NK-92 treated with Interleukin-12 subunit alpha and Interleukin-12 subunit beta, amount 100 ng/mL, for 24 hours (cell line): Measurements from ENCODE around the gene SHISAL1.
A peak's percentile ranks its signal among the peaks of the same experiment; 100 is the strongest.

ENCODE experiments used
- DNase-seq: peaks from one replicate; lab custom pipeline; 2025; lab: John Stamatoyannopoulos, UW

Gene SHISAL1

DNA sequence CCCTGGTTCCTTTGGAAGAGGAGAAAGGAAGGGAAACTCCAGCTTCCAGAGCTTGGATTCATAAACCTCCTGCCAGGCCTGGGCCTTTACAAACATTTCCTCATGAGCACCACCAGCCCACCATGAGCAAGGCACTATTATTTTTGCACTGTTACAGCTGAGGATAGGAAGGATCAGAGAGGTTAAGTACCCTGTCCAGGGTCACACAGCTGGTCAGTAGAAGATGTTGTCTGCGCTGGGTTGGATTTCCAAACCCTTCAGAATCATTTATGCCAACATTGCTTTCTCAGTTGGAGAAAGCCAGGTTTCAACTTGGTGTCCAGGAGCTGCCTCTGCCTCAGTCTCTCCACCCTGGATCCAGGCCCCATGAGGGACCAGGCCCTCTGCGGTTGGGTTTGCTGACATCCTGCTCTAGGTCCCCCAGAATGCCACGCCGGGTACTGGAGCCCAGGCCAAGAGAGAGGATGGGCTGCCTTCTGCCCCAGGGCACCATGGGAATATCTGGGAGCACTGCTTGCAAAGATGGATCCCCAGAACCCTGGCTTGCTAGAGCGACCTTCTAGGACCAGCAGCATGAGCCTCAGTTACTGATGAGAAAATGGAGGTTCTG is 29.7 kb upstream of the SHISAL1 start:
- DNase-seq = no peak

DNA sequence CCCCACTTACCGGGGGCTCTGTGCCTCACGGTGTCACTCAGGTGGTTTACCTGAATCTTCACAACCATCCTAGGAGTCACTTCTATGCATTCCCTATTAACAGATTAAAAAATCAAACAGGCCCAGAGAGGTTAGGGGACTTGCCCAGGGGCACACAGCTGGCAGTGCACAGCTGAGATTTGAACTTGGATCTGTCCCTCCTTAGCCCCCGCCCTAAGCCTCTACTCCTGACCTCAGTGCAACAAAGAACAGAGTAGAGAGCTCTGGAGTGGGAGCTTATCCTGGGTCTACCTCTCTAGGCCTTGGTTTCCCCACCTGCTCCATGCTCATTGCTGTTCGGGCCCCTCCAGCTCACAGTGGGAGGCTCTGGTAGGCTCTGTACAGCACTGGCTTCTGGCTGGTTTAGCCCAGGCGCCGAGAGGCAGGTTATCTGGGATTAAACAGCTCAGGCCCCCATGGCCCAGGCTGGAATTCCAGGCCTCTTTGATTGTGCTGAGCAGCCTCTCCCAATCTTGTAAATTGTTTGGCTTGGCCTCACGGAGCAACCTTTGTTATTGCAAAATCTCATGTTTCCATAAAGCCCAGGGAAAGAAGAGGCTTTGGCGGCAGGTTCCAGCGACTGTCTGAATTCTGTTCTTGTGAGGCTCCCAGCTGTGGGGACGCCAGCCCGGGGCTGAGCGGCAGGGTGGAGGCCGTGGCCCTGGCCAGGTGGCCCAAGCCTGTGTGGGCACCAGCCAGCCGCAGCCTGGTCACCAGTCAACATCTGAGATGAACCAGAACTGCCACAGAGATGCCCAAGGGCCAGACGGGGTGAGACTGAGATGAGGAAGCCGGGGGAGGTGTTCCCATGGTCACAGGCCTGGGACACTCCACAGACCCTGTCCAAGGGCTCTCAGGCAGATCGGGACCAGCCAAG is 28.9 kb upstream of the SHISAL1 start:
- no peak for DNase-seq

DNA sequence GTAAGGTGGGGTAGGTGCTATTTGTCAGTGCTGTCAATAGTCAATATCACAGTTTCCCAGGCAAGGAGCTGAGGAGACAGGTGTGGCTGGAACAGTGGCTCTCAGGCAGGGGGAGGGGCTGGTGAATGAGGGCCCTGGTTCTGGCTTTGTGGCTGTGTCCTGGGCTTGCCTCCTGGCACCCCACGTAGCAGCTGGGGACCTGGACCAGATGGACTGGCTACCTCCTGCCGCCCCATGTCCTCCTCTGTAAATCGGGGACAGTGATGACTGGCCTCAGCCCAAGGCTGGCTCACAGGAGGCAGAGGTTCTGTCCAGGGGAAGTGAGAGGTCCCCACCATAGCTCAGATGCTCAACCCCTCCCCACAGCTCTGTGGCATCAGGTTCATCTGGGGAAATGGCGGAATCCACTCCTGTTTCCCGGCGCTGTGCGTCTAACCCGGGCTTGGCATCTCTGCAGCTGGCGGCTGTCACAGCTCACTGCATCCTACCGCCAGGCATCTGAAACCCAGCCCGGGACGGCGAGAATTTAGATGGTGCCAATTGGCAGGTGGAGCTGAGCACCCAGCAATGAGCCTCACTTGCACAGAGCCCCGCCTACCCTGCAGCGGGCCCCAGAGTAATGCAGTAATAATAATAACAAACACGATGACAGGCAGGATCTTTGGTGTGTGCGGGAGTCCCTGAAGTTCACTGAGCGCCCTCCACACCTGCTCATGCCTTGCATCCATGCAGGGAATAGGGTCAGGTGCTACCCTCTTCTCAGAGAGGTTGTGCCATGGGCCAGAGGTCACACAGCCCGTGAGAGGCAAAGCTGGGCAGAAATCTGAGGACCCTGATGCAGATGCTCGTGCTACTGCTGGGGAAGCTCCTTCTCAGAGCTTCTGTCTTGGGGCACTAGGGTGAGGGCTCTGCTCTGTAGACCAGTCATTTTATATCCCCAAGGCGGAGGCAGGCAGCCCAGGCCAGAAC is 27.8 kb upstream of the SHISAL1 start:
- no peak for DNase-seq

DNA sequence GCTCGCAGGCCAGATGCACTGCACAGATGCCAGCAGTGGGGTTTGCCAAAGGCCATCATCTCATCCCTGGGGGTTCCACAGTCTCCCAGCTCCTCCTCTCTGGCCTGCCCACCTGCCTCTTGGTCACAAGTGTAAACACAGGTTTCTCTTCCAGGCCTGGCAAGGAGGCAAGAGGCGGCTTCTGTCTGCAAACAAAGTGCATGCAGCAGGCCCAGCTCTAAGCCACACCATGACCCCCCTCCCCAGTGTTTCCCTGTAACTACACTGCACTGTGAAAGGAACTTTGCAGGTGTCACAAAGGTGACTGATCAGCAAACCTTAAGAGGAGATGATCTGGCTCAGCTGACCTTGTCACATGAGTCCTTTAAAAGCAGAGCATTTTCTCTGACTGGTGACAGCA is 26.2 kb upstream of the SHISAL1 start:
- DNase-seq = no peak

DNA sequence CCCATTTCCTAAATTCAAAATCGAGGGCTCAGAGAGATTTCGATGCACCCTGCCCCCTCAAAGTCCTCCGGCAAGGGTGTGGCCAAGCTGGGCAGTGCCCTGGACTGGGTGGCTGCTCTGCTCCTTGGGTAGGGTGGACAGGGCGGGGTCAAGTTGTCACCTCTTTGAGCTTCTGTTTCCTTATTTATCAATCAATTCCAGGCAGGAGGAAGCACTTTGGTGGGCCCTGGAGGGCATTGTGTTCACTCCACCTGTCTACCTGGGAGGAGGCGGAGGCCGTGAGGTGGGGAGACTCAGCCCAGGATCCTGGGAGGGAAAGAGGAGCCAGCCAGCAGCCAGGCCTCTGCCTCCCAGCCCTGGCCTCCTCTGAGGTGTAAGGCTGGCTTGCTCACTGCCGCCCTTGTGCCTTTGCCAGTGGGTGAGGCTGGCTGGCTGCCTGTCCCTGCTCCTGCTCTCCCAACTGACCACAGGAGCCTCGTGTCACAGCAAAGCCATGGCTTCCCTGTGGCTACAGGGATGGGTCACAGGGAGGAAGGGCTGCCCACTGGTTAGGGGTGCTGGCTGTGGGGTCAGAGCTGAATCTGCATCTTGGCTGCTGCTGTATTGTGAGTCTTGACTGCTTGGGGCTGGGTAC is 25.5 kb upstream of the SHISAL1 start:
- no peak for DNase-seq

DNA sequence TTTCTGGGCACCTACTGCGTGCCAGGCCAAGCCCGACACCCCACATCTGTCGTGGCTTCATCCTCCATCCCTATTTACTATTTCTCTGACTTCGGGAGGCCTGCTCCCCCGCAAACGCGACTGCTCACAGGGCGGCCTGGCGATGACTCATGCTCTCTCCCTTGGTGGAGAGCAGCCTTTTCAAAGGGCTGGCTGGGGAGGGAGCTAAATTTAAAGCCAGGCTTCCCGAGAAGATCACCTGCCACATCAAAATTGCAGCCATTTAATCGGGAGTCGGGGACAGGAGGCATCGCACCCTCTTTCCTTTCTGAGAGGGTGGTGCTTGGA is 24.9 kb upstream of the SHISAL1 start:
- no peak for DNase-seq

DNA sequence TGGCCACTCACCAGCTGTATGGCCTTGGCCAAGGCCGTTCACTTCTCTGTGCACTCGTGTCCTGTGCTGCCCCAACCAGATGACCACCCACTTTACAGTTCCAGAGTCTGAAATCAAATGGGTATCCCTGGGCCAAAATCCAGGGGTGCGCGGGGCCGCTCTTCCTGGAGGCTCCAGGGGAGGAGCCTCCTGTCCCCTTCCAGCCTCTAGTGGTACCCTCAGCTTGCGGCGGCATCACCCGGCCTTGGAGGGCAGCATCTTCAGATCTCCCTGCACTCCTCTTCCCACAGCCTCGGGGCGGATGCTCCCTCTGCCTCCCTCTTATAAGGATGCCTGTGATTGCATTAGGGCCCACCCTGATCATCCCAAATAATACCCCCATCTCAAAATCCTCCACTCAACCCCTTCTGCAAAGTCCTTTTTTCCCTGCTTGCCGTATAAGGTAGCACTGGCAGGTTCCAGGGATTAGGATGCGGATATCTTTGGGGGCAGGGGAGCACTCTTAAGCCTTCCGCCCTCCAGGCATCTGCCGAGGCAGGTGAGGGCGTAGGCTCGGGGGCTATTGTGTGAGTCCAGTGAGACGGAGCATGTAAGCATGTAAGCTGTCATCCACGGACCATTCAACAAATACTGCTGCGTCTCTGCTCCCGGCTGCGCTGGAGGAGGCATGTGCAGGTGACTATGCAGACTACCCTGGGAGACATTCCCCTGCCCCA is 24.4 kb upstream of the SHISAL1 start:
- DNase-seq = no peak

DNA sequence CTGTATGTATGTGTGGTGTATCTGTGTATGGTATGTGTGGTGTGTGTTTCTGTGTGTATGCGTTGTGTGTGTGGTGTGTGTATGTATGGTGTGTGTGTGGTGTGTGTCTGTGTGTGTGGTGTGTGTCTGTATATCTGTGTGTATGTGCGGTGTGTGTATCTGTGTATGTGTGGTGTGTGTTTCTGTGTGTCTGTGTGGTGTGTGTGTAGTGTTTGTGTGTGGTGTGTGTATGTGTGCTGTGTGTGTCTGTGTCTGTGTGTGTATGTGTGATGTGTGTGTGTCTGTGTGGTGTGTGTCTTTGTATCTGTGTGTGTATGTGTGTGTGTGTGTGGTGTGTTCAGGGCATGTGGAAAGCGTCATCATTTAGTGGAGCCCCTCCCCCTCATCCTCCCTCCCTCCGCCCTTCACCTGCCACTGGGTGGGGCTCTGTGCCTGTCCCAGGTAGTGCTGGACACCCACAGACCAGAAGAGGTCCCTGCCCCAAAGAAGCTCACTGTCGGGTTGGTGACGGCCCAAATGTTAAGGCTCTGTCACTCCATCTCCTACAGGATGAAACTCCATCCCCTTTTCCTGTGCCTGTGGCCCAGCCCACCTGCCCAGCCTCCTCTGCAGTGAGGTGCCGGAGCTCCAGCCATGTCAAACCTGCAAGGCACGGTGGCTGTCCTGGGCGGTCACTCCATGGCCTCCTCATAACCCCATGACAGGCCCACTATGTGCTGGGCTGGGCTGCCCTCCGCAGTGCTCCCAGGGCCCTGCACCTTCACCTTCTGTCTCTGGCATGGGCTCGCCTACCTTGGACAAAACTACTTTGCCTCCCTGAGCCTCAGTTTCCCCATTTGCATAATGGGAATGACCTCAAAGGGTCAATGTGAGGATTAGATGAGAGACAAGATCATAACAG is 23.4 kb upstream of the SHISAL1 start:
- DNase-seq = no peak

DNA sequence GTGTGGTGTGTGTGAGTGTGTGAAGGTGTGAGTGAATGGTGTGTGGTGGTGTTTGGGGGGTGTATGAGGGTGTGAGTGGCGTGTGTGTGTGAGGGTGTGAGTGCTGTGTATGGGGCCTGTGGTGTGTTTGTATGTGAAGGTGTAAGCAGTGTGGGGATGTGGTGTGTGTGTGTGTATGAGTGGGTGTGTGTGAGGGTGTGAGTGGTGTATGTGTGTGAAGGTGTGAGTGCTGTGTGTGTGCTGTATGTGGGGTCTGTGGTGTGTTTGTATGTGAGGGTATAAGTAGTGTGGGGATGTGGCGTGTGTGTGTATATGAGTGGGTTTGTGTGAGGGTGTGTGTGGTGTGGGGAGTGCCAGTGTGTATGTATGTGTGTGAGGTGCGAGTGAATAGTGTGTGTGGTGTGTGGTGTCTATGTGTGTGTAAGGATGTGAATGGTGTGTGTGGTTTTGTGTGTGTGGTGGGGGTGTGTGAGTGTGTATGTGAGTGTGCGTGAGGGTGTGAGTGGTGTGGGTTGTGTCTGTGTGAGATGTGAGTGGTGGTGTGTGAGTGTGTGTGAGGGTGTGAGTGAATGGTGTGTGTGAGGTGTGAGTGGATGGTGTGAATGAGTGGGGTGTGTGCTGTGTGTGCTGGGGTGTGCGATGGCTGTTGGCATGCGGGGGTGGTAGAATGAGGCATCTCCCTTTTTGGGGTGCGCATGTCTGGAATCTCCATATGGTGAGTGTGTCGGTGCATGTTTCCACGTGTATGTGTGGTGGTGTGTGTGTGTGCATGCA is 22.5 kb upstream of the SHISAL1 start:
- DNase-seq = no peak

DNA sequence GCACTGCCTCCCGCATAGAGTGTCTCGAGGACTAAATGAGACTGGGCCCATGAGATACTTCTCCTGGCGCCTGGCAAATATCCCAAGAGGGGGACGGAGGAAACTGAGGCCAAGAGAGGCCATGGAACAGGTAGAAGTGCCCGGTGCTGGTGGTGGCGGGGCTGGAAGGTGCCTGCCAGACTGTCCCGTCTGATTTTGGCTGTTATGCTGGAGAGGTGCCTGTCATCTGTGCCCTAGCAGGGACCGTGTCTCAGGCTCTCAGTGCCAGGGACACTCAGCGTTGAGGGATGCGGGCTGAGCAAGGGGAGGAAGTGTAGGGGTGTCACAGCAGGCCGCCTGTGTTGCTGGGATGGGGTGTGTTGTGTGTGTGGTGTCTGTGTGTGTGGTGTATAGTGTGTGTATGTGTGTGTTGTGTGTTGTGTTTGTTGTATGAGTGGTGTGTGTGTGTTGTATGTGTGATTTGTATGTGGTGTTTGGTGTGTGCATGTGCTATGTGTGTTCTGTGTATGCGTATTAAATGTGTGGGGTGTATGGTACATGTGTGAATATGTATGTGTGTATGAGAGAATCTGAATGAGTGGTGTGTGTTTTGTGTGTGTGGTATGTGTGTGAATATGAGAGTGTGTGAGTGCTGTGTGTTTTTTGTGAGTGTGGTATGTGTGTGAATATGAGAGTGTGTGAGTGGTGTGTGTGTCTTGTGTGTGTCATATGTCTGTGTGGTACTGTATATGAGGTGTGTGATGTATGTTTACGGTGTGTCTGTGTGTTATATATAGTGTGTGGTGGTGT is 21.3 kb upstream of the SHISAL1 start:
- DNase-seq = no peak

DNA sequence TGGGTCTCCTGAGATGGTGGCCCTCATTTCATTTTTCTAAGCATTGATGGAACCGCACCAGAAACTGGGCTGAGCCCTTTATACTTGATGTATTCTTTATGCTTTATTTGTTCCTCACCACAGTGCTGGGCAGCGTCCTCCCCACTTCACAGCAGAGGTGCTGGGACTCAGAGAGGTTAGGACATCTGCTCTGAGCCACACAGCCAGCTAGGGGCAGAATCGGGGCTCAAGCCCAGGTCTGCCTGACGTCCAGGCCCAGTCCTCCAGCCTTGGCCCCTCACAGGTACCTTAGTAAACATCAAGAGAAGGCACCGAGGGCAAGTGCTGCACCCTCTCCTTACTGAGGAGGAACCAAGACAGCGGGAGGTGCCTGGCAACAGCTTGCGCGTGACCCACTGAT is 20.2 kb upstream of the SHISAL1 start:
- DNase-seq = no peak

DNA sequence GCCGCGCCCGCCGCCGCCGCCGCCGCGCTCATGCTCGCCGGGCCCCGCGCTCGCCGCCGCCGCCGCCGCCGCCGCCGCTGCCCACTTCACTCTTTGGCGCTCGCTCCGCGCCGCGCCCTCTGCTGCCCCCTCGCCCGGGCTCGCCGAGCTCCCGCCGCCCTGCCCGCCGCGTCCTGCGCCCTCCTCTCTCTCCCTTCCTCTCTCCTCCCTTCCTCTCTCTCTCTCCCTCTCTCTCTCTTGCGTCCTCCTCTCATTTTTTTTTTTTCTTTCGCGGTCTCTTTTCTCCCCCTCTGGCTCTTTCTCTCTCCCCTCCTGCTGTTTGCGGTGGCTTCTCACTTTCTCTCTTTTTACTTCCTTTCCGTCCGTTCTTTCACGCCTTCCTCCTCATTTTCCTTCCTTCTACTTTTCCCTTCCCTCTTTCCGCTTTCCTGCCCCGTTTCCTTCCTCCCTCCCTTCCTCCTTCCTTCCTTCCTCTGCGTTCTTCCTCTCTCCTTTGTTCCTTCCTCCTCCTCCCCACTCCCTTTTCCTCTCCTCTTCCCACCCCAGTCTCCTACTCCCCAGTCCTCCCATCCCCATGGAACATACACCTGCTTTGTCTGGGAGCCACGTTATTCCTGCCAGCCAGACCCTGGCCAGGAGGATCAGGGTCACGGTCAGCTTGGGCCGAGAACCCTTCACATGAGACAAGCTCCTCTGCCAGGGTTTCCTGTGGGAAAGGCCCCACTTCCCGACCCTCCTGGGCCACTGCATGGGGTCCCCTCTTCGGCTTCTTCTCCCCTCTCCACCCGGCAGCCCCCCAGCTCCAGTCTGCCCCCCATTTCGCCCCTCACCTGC is 19.3 kb upstream of the SHISAL1 start:
- DNase-seq = no peak

DNA sequence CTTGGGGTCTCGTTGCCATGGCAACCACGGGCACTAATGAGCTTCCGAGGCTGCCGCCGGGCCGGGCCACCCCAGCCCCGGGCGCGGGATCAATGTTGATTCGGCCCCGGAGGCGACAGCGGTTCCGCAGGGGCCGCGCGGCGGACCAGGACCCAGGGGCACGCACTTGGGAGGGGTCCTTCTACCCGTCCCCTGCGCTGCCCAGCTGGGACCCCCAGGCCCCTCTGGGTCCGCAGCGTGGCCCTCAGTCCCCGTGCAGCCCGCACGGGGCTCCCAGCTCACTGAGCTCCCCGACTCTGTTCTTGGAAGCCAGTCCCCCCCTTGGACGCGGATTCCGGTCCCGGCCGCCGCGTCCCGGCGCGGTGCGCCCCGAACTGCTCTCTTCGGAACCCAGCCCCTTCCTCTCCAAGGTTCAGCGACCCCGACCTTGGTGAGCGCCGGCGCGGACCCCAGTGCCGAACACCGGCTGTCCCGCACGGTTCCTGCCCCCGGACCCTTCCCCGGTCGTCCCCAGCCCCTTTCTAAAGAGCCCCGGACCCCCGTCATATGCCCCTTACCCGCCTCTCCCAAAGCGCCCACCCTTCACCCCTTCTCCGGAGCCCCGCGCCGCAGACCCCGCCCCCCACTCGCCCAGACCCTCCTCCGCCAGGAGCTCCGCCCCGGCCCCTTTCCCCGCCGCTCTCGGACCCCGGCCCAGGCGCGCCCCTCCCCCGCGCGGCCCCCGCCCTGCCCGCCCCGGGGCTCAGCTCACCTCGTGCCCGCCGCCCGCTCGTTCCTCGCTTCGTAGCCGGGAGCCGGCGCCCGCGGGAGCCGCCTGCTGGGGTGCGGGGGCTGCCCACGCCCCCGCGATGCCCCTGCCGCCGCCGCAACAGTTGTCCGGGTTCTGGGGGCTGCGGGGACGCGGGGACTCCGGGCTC is 18.3 kb upstream of the SHISAL1 start:
- no peak for DNase-seq

DNA sequence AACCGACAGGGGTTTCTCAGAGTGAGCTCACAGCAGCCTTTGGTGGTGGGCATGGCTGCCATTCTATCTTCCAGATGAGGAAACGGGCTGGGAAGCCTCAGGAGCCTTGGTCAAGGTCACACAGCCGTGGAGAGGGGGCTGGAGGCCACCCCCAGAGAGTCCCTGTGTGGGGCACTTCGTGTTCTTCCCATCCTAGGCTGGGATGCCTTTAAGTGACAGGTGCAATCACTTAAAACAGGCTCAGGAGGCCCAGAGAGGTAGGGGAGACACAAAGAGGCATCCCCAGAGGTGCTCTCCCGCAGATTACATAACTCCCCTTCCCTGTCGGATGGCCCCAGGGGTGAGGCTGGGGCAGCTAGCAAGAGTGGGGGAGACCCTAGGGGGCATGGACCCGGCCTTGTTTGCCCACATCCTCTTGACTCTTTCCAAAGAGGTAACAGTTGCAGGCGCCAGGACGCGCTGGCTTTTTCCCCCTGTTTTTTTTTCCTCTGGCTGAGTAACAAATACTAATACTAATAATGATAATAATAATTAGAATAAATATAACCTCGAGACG is 17.5 kb upstream of the SHISAL1 start:
- no peak for DNase-seq

DNA sequence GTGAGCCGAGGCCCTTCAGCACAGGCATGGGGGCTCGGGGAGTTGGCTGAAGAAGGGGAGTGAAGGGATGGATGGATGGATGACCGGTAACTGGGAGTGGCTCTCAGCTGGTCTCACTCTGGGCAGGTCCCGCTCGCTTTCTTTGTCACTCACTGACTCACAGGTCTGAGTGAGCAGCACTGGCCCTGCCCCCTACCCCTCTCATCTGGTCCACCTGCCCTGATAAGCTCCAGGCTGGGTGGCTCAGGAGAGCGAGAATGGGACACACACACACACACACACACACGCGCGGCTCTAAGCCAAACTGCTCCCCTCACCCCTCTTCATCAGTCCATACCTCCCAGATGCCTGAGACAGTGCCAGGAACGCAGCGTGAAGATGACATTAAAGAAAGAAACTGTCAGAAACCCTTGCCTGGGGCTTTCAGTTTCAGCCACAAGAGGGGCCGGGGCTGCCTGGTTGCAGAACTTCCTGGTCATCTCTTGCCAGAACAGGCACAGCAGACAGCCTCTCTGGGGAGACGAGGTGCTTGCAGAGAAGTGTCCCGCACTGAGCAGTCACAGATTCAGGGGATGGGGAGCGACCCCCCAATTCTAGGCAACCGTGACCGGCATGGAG is 16.5 kb upstream of the SHISAL1 start:
- peak; percentile 44 for DNase-seq

DNA sequence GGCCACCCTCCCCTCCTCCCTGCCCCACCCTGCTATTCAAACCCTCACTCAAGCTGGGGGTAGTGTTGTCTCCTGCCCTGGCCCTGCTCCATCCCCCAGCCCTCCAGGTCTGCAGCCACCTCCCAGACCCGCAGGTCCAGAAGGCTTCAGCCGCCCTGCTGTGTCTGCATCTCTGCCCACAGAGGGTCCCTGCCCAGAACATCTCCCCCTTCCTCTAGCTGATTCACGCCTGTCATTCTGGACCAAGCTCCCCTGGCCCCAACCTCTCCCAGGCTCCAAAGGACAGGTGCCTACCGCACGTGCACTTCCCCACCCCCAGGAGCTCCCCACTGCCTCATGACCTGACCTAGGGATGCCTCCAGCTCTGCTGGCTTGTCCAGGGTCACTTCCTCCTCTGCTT is 16.0 kb upstream of the SHISAL1 start:
- DNase-seq = no peak
